PC-9 (cell line): ENCODE results near the gene CLIC5. TPM values are rescaled to one million over a fixed set of nuclear protein-coding genes. Genes with fewer than 3 reads are reported as not detected.

Source experiments
- BruUV-seq: library from RNA; stranded (reverse); fragments of 400-500 nt; replicated peaks from 2 replicates; lab custom pipeline; 2021; lab: Mats Ljungman, UMichigan
- CTCF ChIA-PET: fragments of 300-600 bp; sonication (Branson Sonifier 250); formaldehyde crosslinking; loops from one replicate; lab custom pipeline; 2022; ENCODE audit warnings: antibody characterized with exemption; lab: Charles Lee
- POLR2A ChIA-PET: fragments of 300-600 bp; sonication (Branson Sonifier 250); formaldehyde crosslinking; loops from one replicate; lab custom pipeline; 2022; ENCODE audit warnings: antibody characterized with exemption; ENCODE audit not compliant: unreplicated experiment; lab: Charles Lee
- DNase-seq, 2 experiments: peaks; one replicate each; pipeline versions ENCODE4 v3.0.0 to v3.0.0-alpha.2; 2015 to 2022; ENCODE audit warnings: mixed read lengths in 1 of 2
- H2AFZ ChIP-seq: fragments of 200-600 bp; sonication (generic); 2 replicates; pipeline ENCODE4 v1.8.1; 2017; ENCODE audit warnings: antibody characterized with exemption
- H3F3A ChIP-seq: fragments of 200-600 bp; sonication (generic); 2 replicates; pipeline ENCODE4 v1.8.1; 2017; ENCODE audit warnings: antibody characterized with exemption, mild to moderate bottlenecking, low read depth; ENCODE audit not compliant: insufficient read depth
- H3K27ac ChIP-seq: fragments of 200-600 bp; sonication (generic); 2 replicates; pipeline ENCODE4 v1.6.1; 2016; ENCODE audit warnings: mixed run types
- H3K27me3 ChIP-seq: fragments of 200-600 bp; sonication (generic); 2 replicates; pipeline ENCODE4 v1.6.1; 2016; ENCODE audit warnings: low read depth, mixed run types; ENCODE audit not compliant: insufficient read depth
- H3K36me3 ChIP-seq: fragments of 200-600 bp; sonication (generic); 2 replicates; pipeline ENCODE4 v1.6.1; 2016; ENCODE audit warnings: low read depth, mixed run types
- H3K4me1 ChIP-seq: fragments of 200-600 bp; sonication (generic); replicated peaks from 2 replicates; pipeline ENCODE4 v1.6.1; 2016; ENCODE audit warnings: mixed run types; ENCODE audit not compliant: insufficient read depth
- H3K4me2 ChIP-seq: fragments of 200-600 bp; sonication (generic); 2 replicates; pipeline ENCODE4 v1.6.1; 2017; ENCODE audit warnings: mixed run types
- H3K4me3 ChIP-seq: fragments of 200-600 bp; sonication (generic); 2 replicates; pipeline ENCODE4 v1.6.1; 2016; ENCODE audit warnings: mixed run types
- H3K79me2 ChIP-seq: fragments of 200-600 bp; sonication (generic); 2 replicates; pipeline ENCODE4 v1.6.1; 2017; ENCODE audit warnings: low read depth, mixed run types
- H3K9me2 ChIP-seq: fragments of 200-600 bp; sonication (generic); 2 replicates; pipeline ENCODE4 v1.8.1; 2017; ENCODE audit warnings: mild to moderate bottlenecking; ENCODE audit not compliant: insufficient read depth
- H3K9me3 ChIP-seq: fragments of 200-600 bp; sonication (generic); 2 replicates; pipeline ENCODE4 v1.8.1; 2016; ENCODE audit warnings: low read depth; ENCODE audit not compliant: insufficient read depth
- H4K20me1 ChIP-seq: fragments of 200-600 bp; sonication (generic); 2 replicates; pipeline ENCODE4 v1.8.1; 2017; ENCODE audit not compliant: insufficient read depth
- EZH2 ChIP-seq: fragments of 200-600 bp; sonication (generic); IDR thresholded peaks from 2 replicates; pipeline ENCODE4 v1.8.0; 2017; ENCODE audit warnings: antibody characterized with exemption, low read depth
- intact Hi-C: fragments of 100-400 bp; cut with micrococcal nuclease; formaldehyde crosslinking; loops from one replicate; pipeline ENCODE4 v1.10.0; 2022; ENCODE audit not compliant: unreplicated experiment
- total RNA-seq: library from RNA; stranded (reverse); gene quantifications from 2 replicates; pipeline ENCODE4 v1.2.3, GENCODE V29; 2021
- TF ChIP-seq, protein P1 (sequence below): fragments of 200-600 bp; sonication (generic); conservative IDR thresholded peaks from 2 replicates; pipeline ENCODE4 v1.6.1; 2017; ENCODE audit warnings: mixed run types, antibody characterized with exemption, mild to moderate bottlenecking, moderate library complexity

CLIC5 gene
- total RNA-seq, 1 experiment from 2014 or later, result 2.0 TPM

DNA sequence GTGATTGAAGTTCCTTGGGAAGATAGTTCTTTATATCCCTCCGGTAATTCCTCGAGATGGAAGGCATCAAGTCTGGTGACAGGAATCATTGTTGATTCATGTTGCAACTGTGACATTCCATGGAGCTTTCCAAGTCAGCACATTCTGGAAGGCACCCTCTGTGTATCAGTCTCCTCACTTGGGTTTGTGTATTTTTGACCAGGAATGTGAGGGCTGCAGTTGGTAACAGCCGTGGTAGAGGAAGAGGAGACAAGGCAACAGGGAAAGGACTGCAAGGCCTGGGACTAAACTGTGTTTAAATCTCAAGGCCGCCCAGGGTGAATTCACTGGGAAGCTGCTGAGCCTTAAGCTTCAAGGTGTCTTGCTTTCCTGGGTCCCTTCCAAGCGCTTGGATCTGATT is 99.0 kb downstream of the CLIC5 start:
- CTCF ChIA-PET, result no interaction called here
- TF ChIP-seq, protein P1, sequence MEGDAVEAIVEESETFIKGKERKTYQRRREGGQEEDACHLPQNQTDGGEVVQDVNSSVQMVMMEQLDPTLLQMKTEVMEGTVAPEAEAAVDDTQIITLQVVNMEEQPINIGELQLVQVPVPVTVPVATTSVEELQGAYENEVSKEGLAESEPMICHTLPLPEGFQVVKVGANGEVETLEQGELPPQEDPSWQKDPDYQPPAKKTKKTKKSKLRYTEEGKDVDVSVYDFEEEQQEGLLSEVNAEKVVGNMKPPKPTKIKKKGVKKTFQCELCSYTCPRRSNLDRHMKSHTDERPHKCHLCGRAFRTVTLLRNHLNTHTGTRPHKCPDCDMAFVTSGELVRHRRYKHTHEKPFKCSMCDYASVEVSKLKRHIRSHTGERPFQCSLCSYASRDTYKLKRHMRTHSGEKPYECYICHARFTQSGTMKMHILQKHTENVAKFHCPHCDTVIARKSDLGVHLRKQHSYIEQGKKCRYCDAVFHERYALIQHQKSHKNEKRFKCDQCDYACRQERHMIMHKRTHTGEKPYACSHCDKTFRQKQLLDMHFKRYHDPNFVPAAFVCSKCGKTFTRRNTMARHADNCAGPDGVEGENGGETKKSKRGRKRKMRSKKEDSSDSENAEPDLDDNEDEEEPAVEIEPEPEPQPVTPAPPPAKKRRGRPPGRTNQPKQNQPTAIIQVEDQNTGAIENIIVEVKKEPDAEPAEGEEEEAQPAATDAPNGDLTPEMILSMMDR, result no peak
- no peak for TF ChIP-seq EZH2

DNA sequence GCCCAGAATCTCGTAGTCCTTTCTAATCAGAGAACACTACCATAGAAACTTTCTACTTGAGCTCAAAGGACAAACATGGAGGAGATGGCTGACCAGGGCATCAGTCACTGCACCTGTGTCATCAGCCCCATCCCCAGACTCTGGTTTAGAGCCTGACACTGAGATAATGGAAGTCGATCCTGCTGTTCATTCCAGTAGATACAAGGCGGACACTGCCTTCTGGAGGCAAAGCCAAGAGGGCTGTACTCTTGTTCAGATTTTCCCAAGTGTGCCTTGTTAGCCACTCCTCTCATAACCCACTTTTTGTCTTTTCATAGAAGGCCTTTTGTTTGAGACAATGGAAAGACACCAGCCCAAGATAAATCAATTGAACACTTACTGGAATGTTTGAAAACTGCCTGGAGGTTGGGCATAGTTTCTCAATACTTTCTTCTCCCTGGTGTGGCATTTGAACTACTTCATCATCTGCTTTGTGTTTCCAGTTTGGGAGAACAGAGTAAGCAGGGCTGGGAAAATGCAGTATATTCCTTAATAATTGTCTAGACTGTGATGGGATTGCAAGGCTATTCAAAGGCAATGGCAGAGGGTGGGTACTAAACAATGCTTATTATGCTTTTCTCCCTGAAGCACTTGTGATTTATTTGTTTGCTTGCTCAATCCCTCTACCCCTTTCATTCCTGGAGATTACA is 99.7 kb downstream of the CLIC5 start:
- Histone ChIP-seq H3K4me3 (no peak overlapping the region), H3K79me2 (no peaks in the 10 kb centered on the region), H3K4me1 (no peaks in the 10 kb centered on the region), H4K20me1 (no peaks in the 10 kb centered on the region), H3K4me2 (no peak overlapping the region), H3K9me3 (no peaks in the 10 kb centered on the region), H3K27me3 (no peaks in the 10 kb centered on the region), H3K36me3 (no peaks in the 10 kb centered on the region), H3K9me2 (no peaks in the 10 kb centered on the region), H2AFZ (no peak overlapping the region), H3K27ac (no peak overlapping the region), H3F3A (no peaks in the 10 kb centered on the region)
- intact Hi-C loops, result no loop called here
- POLR2A ChIA-PET, result no interaction called here
- DNase-seq, result no peak
- no TSS peak for BruUV-seq
- TF ChIP-seq, protein P1, result no peak
- TF ChIP-seq EZH2, result no peak
- CTCF ChIA-PET, result no interaction called here

More for the DNA sequence above, 99.0 kb downstream of the CLIC5 start:
- Histone ChIP-seq H4K20me1 (no peaks in the 10 kb centered on the region), H3K36me3 (no peaks in the 10 kb centered on the region), H3K4me3 (no peak overlapping the region), H2AFZ (no peak overlapping the region), H3F3A (no peaks in the 10 kb centered on the region), H3K9me3 (no peaks in the 10 kb centered on the region), H3K4me1 (no peaks in the 10 kb centered on the region), H3K27ac (no peak overlapping the region), H3K79me2 (no peaks in the 10 kb centered on the region), H3K4me2 (no peak overlapping the region), H3K27me3 (no peaks in the 10 kb centered on the region), H3K9me2 (no peaks in the 10 kb centered on the region)
- no TSS peak for BruUV-seq
- DNase-seq, result no peak
- intact Hi-C loops, result no loop called here
- POLR2A ChIA-PET, result no interaction called here

DNA sequence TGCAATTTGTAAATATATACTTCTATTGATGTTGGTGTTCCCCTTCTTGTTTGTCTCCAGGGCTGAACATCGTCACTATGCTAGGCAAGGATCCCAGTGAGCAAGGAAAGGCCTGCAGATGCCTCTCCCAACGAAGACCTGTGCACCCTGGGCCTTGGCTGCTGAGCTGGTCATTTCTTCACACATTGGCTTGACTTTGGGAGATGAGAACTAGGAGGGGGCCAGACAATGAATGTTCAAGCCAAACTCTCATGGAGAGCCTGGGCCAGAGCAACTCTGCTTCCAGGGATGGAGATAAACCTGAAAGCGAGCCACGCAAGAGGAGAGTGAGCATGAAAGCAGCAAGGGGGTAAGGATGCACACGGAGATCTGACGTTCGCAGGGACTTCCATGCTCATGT is 104.0 kb downstream of the CLIC5 start:
- DNase-seq, result no peak
- no peak overlapping the region for H2AFZ ChIP-seq
- H3K79me2 ChIP-seq, result no peaks in the 10 kb centered on the region
- H3F3A ChIP-seq, result no peaks in the 10 kb centered on the region
- no TSS peak for BruUV-seq
- no peaks in the 10 kb centered on the region for H4K20me1 ChIP-seq
- H3K27ac ChIP-seq, result no peak overlapping the region
- CTCF ChIA-PET, result no interaction called here
- POLR2A ChIA-PET, result no interaction called here
- no peaks in the 10 kb centered on the region for H3K4me1 ChIP-seq
- intact Hi-C loops, result no loop called here
- H3K36me3 ChIP-seq, result no peaks in the 10 kb centered on the region
- no peak for TF ChIP-seq EZH2
- TF ChIP-seq, protein P1, result no peak
- H3K9me2 ChIP-seq, result no peaks in the 10 kb centered on the region
- H3K4me2 ChIP-seq, result no peak overlapping the region
- H3K27me3 ChIP-seq, result no peaks in the 10 kb centered on the region
- H3K9me3 ChIP-seq, result no peaks in the 10 kb centered on the region
- H3K4me3 ChIP-seq, result no peak overlapping the region
